CD4-positive, alpha-beta T cell treated with Interleukin-6 at 100 ng/mL for 8 hours (primary cell): ENCODE measurements around the gene MAST2.
"Not testable (repeated sequence)": the region's sequence is repeated elsewhere in the genome, so short reads cannot be mapped to it uniquely, and the experiment has no call there.

Source experiments
- DNase-seq: peaks from one replicate; pipeline ENCODE4 v3.0.0-alpha.2; 2020; ENCODE audit warnings: mixed read lengths, low spot score

MAST2 gene

DNA sequence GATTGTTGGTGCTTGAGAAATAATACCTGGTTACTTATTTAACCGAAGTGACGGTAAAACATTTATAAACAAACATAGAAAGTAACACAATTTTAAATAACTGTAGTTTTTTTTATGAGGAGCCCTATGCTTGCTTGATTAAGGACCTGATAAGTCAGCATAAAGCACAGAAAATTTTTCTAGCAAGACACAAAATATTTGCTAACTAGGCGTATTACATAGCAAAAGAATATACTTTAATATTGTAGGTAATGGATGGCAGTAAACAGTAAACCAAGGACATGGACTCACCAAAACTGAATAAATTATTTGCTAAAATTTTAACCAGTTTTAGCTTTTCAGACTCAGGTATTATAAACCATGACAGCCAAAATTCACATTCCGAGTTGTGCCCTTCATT lies 90.9 kb downstream of the MAST2 start:
- DNase-seq, result no peak

DNA sequence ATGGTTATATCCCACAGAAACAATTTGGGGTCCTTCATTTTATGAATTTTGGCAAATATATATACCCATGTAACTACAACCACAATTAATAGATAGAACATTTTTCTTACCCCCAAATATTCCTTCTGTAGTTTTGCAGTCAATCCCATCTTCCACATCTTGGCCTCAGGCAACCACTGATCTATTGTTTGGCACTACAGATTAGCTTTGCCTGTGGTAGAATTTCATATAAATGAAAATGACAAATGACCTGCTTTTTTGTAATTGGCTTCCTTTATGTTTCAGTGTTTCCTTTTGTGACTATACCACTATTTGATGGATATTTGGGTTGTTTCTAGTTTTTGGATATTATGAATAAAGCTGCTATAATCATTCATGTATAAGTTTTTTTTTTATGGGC lies 91.5 kb downstream of the MAST2 start:
- DNase-seq, result no peak

DNA sequence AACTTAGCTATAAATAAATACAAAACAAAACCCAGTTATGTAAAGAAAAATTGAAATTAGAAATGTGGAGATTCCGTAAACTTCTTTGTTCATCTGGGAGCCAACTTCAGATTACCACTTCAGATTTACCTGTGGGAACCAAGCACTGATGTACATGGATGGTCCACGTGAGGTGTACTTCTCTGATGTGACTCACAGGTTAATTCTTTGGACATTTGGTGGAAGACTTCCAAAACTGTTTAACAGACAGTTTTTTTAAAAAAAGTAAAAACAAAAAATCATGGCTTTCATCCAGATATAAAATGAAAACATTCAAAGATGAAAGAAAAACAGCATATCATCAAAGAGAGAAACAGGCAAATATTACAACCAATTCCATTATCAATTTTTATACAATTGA lies 92.0 kb downstream of the MAST2 start:
- no peak for DNase-seq

DNA sequence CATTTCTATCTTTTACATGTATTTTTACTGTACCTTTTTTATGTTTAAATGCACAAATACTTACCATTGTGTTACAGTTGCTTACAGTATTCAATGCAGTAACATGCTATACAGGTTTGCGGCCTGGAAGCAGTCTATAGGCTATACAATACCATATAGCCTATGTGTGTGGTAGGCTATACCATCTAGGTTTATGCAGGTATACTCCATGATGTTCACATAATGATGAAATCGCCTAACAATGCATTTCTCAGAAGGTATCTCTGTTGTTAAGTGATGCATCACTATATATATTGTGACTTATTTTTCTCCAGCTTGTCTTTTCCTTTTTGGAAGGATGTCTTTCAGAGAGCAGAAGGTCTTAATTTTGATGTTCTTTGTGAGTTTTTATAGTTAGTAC lies 103.5 kb downstream of the MAST2 start:
- DNase-seq, result no peak

DNA sequence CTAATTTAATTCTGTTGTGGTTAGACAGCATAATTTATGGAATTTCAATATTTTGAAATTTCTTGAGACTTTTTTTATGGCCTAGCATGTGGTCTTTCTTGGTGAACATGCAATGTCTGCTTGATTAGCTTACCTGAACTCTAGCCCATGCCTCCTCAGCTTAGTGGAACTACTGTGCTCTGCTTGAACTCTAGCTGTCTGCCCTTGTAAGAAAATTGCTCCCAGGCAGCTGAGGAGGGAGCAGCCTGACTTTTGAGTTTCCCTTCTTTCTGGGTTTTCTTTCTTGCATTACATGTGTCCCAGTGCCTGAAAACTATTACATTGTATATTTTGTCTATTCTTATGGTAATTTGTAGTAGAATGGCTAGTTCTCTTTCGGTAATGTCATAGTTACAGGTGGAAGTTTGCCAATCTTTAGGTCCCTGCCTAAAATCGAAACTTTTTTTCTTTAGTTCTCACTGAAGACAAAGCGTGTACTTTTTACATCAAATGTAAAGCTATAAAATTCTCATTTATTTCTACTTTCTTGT lies 105.3 kb downstream of the MAST2 start:
- DNase-seq, result no peak

DNA sequence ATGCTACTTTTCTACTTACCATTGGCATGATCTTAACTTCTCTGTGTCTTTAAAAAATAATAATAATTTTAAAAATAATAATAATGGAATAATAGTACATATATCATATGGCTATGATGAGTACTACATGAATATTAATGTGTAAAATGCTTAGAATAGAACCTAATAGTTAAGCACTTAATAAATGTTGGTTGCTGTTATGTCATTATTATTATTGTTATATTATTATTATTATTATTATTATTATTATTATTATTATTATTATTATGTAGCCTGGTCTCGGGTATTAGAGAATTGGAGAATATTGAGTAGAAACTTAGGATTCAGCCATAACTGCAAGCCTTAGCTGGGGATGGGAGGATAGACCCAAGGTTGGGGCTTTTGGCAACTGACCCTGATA lies 108.2 kb downstream of the MAST2 start:
- DNase-seq, result no peak

DNA sequence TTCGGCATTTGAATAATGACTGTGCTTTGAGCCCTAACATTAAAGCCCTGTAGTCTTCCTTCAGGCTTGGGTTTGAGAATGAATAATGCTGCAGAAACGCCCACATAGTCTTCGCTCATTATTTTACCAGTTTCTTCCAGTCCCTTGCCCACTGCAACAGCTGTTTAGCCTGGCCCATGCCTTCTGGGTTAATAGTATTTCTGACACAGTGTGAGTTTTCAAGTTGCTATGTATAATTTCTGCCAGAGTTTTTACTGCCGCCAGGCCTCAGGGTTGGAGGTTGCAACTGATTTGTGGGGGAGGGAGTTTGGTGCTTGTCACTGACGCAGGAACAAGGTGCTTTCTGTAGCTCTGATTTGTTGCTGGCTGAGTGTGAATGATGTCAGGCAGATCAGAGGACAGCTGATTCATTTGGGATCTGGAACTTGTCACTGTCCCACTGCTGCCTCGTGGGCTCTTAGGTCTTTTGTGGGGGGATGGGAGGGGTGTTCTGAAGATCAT lies 109.8 kb downstream of the MAST2 start:
- no peak for DNase-seq

DNA sequence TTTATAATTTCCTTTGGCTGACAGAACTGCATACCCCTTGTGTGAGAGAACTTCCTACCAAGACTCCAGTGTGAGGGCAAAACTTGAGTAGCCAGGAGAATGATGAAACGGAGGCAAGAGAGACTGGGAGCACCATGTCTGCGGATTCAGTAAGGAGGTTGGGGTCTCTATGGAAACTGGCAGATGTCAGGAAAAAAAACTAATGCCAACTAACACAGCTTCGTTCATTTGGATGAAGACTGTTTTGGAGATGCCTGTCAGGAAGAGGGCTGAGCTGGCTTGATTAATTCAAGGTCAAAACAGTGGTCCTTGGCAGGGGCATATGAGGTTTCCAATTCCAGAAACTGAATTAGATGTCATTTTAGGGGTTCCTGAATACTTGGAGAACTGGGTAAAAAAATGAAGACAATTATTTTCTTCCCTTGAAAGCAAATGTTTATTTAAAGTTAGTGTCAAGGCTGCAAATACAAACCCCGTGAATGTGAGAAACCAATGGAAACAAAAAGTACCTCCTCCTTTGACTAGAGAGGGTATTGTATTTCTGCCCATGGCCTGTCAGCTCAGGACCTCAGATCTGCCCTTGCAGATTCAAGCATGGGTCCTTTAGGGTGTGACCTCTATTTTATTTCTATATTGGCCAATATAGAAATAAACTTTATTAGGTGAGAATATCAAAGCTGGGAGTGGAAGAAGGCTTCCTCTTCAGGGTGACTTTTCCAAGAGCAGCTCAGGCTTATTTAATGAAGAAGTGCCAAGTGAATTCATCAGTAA lies 110.5 kb downstream of the MAST2 start:
- DNase-seq, result no peak

DNA sequence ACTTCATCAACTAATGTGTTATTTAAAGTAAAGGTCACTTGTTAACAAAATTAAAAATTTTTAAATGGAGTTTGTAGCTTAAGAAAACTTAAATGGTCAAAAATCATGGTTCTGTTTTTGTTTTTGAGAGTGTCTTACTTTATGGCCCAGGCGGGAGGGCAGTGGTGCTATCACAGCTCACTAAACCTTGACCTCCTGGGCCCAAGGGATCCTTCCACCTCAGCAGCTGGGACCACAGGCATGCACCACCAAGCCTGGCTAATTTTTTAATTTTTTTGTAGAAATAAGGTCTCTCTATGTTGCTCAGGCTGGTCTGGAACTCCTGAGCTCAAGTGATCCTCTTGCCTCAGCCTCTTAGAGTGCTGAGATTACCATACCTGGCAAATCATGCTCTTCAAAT lies 111.4 kb downstream of the MAST2 start:
- no peak for DNase-seq

DNA sequence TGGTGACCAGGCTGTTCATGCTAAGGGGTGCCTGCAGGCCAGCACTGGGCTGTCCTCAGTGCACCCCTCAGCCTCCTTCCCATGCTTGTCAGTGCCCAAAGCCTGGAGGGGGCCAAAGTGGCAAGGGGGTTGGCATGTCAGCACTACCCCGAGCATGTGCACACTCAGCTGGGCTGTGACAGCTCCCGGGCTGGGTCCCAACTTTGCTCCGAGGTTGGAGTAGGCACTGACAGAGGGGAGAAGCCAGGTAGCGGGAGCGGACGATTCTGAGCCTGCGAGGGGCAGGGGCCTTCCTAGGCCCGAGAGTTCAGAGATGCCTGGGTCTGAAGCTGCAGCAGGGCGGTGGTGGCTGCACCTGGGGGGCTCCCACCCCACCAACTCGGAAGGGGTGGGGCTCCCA lies 119.0 kb downstream of the MAST2 start:
- DNase-seq, result no peak

DNA sequence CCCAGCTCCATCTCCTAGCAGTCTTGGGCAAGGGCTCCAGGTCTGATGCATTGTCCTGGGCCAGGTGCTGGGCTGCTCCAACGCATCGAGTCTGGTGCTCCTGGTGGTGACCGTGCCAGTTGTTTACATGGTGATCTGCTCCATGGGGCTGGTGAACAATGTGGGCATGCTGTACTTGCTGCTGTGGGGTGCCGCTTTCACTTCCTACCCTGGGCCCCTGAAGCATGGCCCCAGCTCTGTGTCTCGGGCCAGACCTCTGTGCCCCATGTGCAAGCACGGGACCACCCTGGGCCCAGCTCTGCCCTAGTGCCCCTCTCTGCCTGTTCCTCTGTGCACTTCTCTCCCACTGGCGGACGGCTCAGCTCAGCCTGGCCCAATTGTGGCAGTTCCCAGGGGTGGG lies 119.4 kb downstream of the MAST2 start:
- no peak for DNase-seq

DNA sequence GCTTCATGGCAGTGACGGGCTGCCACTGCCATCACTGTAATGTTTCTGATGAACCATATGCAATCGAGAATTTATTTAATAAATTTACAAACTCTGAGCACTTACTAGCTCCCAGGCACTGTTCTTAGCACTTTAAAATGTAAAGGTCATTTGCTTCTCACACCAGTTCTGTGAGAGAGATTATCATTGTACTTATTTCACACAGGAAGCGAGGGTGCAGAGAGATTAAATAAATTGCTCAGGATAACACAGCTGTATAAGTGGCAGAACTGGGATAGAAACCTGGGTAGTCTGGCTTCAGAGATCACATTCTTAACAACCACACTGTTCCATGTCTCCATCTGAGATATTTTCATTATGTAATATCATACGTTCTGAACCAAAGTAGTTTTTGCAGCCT lies 119.9 kb downstream of the MAST2 start:
- DNase-seq, result no peak

DNA sequence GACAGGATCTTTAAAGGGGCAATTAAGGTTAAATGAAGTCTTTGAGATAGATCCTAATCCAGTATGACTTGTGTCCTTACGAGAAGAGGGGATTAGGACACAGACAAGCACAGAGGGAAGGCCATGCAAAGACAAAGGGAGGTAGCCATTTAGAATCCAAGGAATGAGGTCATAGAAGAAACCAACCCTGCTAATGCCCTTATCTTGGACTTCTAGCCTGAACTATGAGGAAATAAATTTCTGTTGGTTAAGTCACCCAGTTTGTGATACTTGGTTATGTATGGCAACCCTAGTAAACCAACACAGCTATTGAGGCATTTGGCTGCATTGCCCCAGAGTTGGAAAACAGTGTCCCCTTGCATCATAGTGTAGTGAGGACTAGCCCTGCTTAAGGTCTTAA lies 121.3 kb downstream of the MAST2 start:
- no peak for DNase-seq

DNA sequence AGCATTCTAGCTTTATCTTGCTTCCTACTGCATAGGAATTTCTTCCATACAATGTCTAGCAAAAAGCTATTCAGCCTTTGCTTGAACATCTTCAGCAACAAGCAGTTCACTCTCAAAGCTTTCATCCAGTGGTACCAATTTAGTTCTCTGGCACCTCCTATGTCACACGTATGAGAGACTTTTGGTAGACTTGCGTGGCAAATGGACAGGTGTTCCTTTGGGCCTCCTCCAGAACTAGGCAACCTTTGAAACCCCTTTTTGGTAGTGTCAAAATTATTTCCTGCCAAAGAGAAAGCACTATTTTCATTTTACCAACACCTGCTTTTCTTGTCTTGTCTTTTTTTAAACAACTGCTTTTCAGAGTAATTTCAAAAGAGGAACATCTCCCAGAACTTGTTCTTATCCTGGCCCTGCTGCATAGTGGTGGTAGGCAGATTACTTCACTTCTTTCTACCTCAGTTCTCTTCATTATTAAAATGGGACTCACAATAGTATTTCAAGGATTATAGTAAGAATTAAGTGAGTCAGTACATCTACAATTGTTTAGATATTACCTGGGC lies 122.4 kb downstream of the MAST2 start:
- no peak for DNase-seq

DNA sequence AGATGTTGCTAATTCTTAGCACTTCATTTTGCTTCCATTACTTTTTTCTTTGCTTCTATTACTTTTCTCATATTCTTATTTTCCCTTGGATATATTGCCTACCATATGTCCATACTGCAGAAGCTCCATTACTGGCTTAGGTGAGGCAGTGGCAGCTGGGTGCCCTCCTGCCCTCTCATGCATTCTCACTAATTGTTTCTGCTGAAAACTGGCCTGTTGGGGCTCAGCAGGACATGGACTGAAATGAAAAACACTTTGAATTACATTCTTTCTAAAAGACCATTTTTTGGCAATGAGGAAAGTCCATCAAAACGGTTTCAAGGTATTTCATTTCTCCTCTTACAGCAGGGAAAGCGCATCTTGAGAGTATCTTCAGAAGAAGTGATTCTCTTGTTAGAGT lies 122.9 kb downstream of the MAST2 start:
- no peak for DNase-seq

DNA sequence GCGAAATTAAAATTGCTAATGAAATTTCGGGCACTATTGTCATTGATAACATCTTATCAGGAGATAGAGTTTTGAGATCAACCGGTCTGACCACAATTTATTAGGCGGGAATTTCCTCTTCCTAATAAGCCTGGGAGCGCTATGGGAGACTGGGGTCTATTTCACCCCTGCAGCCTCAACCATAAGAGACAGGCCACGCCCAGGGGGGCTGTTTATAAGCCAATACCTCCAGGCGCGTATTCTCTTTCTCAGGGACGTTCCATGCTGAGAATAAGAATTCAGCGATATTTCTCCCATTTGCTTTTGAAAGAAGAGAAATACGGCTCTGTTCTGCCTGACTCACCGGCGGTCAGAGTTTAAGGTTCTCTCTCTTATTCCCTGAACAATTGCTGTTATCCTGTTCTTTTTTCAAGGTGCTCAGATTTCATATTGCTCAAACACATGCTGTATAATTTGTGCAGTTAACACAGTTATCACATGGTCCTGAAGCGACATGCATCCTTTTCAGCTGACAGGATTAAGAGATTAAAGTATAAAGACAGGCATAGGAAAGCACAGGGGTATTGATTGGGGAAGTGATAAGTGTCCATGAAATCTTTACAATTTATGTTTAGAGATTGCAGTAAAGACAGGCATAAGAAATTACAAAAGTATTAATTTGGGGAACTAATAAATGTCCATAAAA lies 124.0 kb downstream of the MAST2 start:
- not testable (repeated sequence) for DNase-seq

DNA sequence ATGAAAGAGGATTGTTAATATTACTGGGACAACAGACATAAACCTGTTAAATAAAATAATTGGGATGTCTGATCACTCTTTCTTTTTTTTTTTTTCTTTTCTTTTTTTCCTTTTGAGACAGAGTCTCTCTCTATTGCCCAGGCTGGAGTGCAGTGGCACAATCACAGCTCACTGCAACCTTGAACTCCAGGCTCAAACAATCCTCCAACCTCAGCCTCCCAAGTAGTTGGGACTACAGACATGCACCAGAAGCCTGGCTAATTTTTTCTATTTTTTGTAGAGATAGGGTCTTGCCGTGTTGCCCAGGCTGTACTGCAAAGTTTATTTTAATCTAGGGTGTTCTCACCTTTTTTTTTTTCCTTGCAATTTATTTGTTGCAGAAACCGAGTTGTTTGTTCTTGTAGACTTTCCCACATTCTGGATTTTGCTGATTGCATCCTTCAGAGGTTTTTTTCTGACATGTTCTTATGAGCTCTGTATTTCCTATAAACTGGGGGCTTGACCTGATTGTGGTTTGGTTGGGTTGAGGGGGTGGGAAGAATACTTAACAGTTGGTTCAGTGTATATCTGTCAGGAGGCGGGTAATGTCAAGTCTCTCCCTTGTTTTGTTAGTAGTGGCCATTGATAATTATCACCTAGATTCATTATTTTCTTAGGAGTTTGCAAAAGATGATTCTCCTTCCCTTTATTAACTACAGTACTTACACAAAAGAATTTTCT lies 125.2 kb downstream of the MAST2 start:
- DNase-seq, result no peak

DNA sequence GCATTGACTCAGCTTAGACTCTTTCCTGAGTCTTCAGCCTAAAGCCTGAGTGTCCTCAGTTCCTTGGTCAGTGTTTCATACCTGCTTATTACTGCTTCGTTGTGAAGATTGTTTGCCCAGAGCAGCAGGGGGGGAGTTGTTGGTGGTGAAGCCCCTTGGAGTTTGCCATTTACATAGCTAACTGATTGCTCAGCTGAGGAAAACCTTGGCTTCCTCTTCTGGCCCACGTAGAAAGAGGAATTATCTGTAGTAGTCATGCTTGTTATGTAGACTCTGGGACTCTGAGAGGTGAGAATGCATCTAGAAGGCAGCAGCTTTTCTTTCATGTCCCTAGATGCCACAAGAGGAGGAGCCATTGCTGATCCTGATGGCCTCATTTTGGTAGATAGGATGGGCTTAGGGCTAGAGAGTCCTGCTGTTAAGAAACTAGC lies 125.9 kb downstream of the MAST2 start:
- no peak for DNase-seq

DNA sequence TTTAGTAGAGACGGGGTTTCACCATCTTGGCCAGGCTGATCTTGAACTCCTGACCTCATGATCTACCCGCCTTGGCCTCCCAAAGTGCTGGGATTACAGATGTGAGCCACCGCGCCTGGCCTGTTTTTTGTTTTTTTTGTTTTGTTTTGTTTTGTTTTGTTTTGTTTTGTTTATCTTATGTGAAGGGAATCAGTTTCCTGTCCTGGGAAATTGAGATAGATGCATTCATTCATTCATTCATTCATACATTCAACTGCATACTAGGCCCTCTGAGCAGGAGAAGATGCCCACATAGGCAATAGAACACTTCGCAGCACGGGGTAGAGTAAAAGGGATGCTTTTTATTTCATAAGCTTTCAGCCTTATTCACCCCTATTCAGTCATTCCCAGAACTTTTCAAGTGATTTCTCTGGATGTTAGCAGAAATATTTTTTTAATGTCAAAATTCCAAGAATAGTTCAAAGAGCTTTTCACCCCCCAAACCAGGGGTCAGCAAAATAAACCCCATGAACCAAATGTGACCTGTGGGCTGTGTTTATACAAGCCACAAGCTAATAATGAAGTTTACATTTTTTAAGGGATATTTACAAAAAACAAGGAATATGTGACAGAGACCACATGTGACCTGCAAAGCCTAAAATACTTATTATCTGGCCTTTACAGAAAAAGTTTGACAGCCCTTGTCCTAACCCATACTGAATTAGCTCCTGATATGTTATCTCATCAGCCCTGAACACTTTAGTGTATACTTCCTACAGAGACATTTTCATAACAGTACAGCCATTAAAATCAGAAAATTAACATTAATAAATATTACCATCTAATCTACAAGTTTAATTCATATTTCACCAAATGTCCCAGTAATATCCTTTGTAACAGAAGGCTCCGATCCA lies 127.1 kb downstream of the MAST2 start:
- no peak for DNase-seq

DNA sequence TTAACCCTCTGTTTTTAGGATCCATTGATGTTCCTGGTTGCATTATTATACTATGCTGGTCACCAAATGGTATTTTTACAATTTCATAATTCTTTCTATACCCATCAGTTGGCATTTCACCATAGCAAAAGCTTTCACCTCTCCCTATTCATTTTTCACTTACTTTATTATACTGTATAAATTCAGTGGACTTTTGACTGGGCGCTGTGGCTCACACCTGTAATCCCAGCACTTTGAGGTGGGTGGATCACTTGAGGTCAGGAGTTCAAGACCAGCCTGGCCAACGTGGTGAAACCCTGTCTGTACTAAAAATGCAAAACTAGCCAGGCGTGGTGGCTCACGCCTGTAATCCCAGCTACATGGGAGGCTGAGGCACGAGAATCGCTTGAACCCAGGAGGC lies 128.8 kb downstream of the MAST2 start:
- DNase-seq, result not testable (repeated sequence)

DNA sequence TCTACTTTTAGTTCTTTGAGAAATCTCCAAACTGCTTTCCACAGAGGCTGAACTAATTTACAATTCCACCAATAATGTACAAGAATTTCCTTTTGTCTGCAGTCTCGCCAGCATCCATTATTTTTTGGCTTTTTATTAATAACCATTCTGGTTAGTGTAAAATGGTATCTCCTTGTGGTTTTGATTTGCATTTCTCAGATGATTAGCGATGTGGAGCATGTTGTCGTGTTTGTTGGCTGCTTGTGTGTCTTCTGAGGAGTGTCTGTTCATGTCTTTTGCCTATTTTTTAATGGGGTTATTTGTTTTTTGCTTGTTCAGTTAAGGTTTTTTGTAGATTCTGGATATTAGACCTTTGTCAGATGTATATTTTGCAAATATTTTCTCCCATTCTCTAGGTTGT lies 131.5 kb downstream of the MAST2 start:
- DNase-seq, result no peak
